NCI-H82 (cell line): ENCODE data around the gene PTPRD.
A peak's percentile ranks its signal among the peaks of the same experiment; 100 is the strongest.

Experiments
- DNase-seq: peaks from one replicate; lab custom pipeline; 2025; lab: John Stamatoyannopoulos, UW

Gene PTPRD

DNA sequence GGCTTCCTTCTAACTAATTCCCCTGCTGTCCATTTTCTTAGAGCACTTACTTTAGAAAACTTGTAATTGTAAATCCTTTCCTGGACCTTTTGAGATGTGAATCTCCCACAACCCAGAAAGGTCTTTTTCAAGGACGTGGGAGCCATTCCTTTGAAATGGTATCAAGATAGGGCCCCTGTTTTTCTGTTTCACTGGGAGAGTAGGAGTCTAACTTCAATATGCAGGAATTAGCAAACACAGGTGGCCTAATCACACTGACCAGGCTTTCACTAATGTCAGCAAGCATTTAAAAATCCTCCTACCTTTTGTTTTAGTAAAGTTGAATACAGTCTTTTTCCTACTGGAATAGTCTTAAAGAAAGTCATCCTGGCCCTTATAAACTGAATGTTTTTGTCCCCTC, 558.3 kb downstream of the PTPRD start:
- no peak for DNase-seq

DNA sequence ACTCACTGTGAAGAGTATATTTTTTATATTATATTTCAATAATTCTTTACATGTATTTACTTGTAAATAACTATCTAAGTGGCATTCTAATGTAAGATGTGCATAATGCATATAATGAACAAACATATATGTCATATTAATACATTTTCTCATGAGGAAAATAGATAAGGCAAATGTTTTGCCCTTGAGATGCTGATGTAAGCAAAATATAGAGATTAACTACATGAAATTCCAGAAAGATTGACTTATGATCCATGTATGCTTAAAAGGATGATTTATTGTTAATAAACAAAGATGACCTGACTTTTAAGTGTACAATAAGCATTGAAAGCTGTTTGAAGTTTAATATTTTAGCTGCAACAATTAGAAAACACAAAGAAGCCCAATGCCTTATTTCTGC, 559.9 kb downstream of the PTPRD start:
- no peak for DNase-seq

DNA sequence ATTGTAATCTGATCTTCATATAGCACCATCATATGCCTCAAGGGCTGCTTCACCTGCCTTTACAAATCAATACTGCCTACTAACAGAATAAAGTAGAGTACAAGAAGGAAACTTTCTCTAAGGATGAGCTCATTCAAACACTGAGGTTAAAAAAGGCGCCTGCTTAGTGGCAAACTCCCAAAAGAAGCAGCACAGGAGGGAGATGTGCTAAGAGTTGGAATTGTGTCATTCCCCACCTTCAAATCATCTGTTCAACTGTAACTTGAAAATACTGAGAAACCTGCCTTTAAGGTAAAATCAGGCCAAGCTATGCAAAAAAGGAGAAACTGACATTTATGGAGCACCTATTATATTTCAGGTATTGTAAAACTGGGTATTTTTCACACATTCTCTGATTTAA, 560.6 kb downstream of the PTPRD start:
- DNase-seq: no peak

DNA sequence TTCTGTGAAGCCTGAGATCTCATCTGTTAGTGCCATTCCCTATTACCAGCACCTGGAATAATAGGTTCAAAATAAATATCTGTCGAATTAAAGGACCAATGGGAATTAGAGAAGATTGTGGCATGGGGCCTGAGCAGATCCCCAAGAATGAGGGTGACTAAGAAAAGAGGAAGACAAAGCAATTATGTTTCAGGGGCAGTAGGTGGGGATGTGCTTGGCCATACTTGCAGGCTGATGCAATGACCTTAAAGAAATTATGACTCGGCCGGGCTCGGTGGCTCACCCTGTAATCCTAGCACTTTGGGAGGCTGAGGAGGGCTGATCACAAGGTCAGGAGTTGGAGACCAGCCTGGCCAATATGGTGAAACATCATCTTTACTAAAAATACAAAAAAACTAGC, 562.8 kb downstream of the PTPRD start:
- DNase-seq: no peak

DNA sequence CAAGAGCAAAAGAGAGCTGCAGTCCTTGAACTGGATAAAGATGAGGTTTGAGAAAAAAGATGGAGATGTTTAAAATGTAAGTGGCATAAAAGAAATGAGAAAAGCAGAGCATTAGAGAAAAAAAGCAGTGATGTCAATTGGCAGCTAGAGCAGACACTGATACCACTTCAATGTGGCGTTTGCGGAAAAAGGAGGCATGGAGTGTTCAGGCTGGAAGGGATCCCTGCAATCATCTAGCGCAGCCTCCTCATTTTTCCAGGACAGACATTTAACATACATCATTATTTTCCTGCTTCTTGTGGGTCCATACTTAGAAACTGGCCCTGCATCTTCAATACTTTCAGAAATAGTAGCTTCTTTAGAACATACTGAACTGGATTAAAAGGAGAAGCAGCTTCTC, 563.8 kb downstream of the PTPRD start:
- no peak for DNase-seq

DNA sequence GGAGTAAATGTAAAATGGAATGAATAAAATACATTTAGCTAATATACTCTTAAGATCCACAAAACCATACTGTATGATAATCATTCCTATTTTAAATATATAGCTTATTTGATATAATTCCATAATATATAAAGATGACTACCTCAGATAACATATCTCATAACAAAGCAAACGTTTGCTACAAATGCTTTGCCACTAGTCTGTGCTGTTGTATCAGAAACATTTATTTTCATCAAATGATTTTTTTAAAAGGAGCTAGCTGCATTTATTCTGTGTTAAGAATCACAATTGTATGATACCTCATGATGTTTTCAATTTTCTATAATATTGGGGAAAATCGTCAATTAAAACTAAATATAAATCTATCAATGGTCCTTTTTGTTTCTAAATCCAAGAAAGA, 567.2 kb downstream of the PTPRD start:
- peak; percentile 36 for DNase-seq

DNA sequence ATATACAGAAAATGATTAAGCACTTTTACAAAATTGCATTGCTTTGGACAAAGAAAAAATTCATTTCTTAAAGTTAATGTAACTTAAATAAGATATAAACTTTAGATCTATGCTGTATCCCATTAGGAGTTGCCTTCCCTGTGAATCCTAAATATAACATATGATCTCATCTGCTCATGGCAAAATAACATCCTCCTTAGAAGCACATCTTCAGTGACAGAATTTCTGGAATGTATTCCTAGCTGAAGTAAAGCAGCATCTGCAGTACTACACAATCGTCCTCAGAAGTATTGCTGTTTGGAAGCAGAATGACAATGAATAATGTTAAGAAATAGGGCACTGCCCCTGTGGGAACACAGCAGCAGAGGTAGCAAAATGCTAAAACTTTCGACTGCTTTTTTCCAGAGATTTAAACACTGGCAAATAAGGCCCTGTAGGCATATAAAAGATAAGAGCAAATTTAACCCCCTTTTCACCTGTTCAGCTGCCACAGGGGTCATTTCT, 571.0 kb downstream of the PTPRD start:
- no peak for DNase-seq

DNA sequence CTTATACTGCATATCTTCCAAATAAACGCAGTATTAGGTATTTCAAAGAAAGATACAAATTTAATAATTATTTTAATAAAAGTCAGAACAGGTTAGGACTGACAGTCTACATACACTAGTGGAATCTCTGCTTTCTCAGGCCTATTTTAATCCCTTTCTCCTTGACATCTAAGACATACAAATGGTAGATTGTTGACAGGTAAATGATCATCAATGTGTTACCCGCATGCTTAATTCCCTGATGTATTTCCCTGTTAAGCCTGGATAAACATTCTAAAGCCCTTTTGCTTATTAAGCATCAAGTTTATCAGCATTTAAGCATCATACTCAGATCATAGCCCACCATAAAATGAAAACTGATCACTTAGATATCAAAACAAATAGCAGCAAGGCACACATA, 576.7 kb downstream of the PTPRD start:
- DNase-seq: peak; percentile 56

DNA sequence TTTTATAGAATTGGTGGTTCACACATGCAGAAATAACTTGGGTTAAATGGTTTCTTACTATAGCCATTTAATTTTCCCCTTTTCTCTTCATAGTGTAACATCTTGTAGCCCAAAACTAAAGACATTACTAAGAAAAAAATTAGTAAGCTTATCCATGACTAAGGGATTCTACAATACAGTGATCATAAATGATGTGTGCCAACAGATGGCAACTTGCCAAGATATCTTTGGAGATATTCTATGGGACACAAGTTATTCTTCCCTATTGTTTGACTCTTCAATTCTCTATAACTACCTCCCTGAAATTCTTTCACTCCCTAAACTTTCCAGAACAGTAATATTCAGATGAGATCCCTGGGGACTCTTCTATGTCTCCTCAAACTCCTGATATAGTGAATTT, 580.6 kb downstream of the PTPRD start:
- DNase-seq: peak; percentile 1

DNA sequence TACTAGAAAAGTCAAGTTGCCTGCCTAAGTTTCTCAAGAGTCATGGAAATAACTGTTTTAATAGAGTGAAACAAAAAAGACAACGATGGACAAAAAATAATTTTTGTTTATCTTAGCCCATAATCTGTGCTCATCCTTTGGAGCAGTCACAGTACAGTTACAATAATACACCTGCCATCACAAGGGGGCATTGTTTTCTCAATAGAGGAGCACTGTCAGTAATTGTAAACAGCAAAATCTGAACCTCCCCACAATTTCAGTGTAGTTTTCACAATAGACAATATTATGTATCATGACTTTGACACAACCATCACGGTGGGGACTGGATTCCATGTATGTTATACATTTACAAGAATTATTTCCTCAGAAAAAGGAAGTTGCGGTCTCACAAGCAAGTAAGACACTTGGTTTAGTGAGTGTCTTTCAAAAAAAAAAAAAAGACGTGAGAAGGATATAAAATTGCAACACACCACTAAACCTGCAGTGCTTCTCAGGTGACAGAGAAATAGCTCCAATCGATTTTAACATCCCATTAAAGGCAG, 586.3 kb downstream of the PTPRD start:
- DNase-seq: peak; percentile 1

DNA sequence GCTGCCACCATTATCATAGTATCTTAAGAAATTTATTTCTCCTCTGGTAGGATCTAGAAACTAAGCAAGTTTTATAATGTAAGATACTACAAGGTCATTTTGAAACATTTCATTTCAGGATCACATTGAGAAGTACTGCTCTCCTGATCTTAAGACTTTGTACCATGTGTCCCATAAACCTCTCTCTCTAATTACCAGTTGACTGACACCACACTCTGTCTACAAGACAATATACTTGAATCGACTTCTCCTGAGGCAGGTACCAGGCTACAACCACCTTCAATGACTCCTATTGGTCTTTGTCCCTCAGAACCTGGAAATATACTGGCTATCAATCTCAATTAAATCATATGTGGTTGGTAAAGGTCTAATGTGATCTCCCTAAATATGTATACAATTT, 597.0 kb downstream of the PTPRD start:
- no peak for DNase-seq

DNA sequence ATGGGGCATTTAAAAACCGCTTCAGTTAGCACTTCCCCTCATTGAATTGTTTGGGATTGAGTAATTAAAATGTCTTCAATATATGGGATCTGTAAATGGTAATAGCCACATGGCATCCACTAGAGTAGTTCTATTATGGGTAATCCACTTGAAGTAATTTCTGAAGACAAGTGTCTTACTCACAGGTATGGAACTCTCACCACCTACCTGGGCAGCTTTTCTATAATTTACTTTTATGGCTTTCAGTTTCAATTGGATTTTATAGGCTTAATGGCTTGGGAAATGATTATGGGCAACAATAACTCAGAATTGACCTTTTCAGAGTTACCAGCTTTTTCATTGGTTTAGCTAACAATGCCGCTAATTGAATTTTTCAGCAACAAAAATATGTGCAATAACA, 597.9 kb downstream of the PTPRD start:
- DNase-seq: no peak

DNA sequence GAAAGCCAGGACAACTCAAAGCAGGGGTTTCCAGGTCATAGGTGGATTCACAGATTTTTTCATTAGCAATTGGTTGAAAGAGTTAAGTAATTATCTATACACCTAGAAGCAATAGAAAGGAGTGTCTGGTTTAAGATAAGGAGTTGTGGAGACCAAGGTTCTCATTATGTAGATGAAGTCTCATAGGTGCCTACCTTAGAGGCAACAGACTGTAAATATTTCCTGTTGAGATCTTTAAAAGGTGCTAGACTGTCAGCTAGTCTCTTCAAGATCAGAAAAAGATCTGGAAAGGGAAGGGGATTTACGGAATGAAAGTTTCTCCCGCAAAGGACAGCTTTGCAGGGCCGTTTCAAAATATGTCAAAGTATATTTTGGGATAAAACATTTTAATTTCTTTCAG, 603.4 kb downstream of the PTPRD start:
- no peak for DNase-seq

DNA sequence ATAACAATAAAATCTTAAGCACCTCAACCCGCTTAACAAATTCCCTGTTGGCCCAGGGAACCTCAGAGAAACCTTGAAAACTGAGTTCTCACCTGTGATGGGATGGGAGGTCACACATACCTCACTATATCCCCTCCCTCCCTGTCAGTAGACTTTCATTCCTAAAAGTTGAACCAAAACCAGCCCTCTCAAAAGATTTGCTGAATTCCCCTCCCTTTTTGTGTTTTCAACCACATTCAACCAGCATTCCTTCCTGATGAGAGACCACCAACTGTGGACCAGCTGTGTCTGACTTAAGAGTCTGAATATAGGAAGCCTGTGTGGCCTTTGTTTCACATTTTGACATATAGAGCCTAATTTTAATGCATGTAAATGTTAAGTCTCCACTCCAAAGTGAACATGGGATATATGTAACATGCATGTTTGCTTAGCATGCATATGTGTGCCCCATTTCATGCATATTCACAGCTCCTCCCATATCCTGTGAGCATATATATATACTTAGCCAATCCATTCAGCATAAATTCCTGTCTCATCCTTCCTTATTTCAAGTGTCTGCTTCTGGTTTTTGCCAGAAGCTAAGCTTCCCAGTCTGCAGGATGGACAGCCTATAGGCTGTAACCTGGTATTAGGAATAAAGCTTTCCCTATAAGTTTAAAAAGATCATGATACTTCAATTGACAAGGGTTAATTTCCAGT, 604.6 kb downstream of the PTPRD start:
- no peak for DNase-seq

DNA sequence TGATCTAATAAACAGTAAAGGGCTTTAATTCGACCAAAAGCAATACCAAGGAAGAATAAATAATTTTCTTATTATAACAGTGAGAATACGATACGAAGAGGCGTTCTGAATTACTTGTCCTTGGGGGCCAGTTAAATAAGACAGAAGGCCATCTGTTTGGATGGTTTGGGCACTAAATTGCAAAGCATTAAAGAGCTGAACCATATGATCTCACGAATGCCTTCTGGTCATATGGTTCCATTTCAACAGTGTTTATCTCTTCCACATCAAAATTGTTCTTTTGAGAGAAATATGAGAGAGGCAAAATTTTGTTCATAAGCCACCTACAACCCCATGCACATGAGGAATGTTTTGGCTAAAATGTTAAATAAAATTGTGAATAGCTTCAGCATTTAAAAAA, 605.4 kb downstream of the PTPRD start:
- peak; percentile 4 for DNase-seq

DNA sequence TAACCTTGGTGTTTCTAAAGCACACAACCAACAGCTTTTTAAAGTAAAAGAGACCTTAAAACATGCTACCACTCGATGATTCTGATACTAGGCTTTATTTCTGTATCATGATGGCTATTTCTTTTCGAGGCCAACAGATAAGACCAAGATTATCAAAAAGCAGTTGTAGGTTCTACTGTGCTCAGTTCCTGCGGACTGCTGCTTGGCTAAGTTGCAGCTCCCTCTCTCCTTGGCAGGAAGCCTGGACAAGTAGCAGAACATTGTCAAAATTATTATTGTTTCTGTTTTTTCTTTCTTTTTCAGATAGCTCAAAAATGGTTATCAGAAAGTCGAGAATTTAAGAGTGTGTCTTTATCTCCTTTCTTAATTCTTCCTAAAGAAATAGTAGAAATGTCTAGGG, 607.6 kb downstream of the PTPRD start:
- no peak for DNase-seq

DNA sequence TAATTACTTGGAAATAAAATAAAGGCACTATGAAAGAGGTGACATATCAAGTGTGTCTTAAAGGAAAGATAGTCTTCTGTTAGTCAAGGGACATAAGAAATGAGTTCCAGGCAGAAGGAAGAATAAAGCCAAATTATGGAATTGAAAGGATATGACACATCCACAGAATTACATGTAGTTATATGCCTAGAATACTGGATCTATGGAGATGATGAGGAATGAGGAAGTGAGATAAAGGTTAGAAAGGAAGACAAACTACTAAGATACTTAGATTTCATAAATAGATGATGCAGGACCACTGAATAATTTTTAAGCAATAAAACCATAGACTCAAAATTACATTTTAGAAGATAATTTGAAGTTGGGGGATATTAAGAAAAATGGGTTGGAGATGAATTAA, 609.8 kb downstream of the PTPRD start:
- no peak for DNase-seq

DNA sequence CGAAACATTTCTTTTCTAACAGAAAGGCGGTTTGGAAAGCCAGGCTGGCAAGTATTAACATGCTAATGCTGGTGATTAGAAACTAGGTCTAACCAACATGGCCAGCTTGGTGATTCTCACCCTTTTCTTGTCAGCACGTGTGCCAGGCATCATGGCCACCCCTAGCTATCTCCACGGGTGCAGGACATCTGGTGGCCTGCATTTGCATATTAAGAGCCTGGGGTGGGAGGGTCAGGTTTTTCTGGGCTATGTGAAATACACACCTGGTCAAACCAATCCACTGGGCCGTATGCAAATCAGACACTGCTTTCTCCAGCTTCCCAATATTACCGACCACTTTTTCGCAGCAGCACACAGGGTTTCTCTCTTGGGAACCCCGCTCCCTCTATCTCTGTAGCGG, 612.1 kb downstream of the PTPRD start:
- no peak for DNase-seq

DNA sequence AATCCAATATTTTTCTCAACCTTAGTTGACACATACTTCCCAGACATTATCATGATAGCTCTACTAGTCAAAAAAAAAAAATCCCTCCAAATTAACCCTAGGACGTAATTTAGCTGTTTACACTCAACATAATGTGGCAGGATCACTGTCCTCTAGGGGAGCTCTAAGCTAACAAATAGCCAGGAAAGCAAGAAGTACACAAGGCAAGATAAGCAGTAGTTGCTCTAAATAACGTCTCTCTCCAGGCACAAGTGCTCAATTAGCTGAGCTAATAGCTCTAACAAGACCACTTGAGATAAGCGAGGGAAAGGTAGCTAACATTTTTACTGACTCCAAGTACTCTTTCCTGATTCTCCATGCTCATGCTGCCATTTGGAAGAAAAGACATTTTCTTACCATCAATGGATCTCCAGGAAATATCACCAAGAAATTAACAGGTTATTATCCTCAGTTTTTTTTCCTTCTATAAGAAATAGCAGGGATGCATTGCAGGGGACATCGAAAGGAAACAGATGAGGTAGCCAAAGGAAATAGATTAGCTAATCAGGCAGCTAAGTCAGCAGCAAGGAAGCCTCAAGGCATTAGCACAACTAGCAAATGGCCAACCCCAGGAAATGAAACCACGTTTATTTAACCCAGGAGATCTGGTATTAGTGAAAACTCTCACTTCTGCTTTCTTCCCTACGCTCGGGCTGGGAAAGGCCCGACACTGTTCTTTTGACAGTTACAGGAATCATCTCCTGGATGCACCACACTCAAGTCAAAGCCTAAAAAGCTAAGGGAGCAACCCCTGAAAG, 614.1 kb downstream of the PTPRD start:
- DNase-seq: peak; percentile 52

DNA sequence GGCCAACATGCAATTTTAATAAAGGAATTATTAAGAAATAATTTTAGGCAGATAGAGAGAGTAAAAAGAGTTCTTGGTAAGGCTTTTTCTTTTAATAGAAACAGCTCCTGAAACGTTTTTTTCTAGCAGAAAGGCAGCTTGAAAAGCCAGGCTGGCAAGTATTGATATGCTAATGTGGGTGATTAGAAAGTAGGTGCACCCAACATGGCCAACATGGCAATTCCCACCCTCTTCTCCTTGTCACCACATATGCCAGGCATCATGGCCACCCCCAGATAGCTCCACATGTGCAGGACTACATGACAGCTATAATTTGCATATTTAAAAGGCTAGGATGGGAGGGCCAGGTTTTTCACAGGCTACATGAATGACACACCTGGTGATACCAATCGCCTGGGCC, 615.2 kb downstream of the PTPRD start:
- DNase-seq: no peak

DNA sequence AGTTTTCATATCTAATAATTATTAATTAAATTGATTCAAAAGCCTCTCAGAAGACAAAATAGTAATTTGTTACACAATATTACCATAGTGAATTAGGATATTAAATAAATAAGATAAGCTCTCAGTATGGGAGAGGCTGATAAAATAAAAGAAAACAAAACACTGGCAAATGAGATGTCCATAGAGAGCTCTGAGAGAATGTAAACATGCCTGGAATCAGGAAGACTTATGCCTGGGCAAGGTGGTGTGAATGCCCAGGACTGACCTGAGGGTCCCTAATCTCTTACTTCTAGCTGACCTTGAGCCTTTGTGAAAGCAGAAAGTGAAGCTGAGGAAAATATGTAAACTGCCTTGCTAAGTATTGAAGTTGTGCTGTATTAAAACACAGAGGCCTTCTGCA, 616.5 kb downstream of the PTPRD start:
- DNase-seq: no peak

DNA sequence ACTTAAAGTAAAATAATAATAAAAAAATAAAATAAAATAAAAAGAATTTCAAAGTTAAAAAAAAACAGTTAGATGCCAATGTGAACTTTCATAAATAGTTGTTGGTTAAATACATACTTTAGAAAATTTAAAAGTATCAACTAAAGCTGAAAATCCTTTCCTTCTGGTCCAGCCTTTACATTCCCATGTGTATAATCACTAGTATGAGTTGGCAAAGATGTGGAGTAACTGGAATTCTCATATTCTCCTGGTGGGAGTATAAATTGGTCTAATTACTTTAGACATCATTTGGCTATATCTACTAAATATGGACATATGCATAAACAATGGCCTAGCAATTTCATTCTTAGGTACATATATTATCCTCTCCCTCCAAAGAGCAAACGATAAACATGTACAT, 619.9 kb downstream of the PTPRD start:
- DNase-seq: no peak

DNA sequence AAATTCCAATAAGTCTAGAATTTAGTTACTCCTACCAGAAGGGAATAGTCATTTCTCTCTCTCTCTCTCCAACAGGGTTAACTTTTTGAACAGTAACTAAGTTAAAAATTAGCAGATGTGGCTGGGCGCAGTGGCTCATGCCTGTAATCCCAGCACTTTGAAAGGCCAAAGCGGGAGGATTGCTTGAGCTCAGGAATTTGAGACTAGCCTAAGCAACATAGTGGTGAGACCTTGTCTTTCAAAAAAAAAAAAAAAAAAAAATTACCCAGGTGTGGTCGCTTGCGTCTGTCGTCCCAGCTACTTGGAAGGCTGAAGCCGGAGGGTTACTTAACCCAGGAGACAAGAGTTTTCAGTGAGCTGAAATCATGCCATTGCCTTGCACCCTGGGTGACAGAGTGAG, 639.7 kb downstream of the PTPRD start:
- DNase-seq: no peak
